NCI-H1436 treated with DMSO at 0.1 percent for 48 hours (cell line): ENCODE data around the gene KDR.

Source experiments
- DNase-seq: peaks from one replicate; lab custom pipeline; 2025; lab: John Stamatoyannopoulos, UW

The KDR gene

GRCh38 chr4:55079451-55080173 lies 45.8 kb downstream of the KDR start:
- DNase-seq: no peak

- DNase-seq: no peak
Observed at GRCh38 chr4:55078987-55079386, 46.4 kb downstream of the KDR start.

- no peak for DNase-seq
Observed at GRCh38 chr4:55077577-55077976, 47.8 kb downstream of the KDR start.

GRCh38 chr4:55075823-55076716 lies 49.3 kb downstream of the KDR start:
- no peak for DNase-seq

- DNase-seq: no peak
Observed at GRCh38 chr4:55075376-55075775, 50.0 kb downstream of the KDR start.

- DNase-seq: no peak
Observed at GRCh38 chr4:55074386-55074785, 51.0 kb downstream of the KDR start.

GRCh38 chr4:55071951-55072350 lies 53.4 kb downstream of the KDR start:
- no peak for DNase-seq

GRCh38 chr4:55069248-55069647 lies 56.1 kb downstream of the KDR start:
- no peak for DNase-seq

GRCh38 chr4:55068522-55068921 lies 56.9 kb downstream of the KDR start:
- DNase-seq: no peak

GRCh38 chr4:55066018-55066417 lies 59.4 kb downstream of the KDR start:
- DNase-seq: no peak

GRCh38 chr4:55055529-55055928 lies 69.9 kb downstream of the KDR start:
- no peak for DNase-seq

GRCh38 chr4:55051532-55051931 lies 73.9 kb downstream of the KDR start:
- no peak for DNase-seq

- DNase-seq: no peak
Observed at GRCh38 chr4:55050418-55050950, 74.9 kb downstream of the KDR start.

- no peak for DNase-seq
Observed at GRCh38 chr4:55038176-55038890, 87.1 kb downstream of the KDR start.

- DNase-seq: no peak
Observed at GRCh38 chr4:55037728-55038127, 87.7 kb downstream of the KDR start.

- no peak for DNase-seq
Observed at GRCh38 chr4:55036405-55036804, 89.0 kb downstream of the KDR start.

GRCh38 chr4:55035892-55036291 lies 89.5 kb downstream of the KDR start:
- no peak for DNase-seq

- DNase-seq: no peak
Observed at GRCh38 chr4:55033296-55033695, 92.1 kb downstream of the KDR start.

- DNase-seq: no peak
Observed at GRCh38 chr4:55032788-55033187, 92.6 kb downstream of the KDR start.

GRCh38 chr4:55032179-55032578 lies 93.2 kb downstream of the KDR start:
- DNase-seq: no peak

- no peak for DNase-seq
Observed at GRCh38 chr4:55031158-55031557, 94.2 kb downstream of the KDR start.

- DNase-seq: no peak
Observed at GRCh38 chr4:55030589-55030988, 94.8 kb downstream of the KDR start.
